ENCODE results near the gene LRP1B.

The LRP1B gene

DNA sequence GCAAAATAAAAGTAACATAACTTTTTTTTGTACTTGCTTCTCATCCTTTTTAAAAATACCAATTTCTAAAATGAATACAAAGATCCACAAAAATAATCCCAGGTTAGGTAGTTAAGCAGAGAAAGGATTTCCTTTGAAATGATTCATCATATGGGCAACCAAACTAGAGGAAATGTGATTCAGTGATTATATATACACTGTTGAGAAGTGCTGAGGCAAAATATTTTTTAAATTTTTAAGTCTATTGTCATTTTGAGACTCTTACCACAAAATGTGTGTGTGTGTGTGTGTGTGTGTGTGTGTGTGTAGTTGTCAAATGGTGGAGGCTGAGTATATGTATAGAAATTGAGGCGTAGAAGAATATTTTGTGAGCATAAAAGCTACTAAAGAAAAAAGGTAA is 1075.3 kb downstream of the LRP1B start:
- H3K4me3 ChIP-seq, result no peak overlapping the region
- no peak overlapping the region for H3K27ac ChIP-seq
- DNase-seq (ENCODE audit: low spot score), result no peak
- TF ChIP-seq, protein P1, sequence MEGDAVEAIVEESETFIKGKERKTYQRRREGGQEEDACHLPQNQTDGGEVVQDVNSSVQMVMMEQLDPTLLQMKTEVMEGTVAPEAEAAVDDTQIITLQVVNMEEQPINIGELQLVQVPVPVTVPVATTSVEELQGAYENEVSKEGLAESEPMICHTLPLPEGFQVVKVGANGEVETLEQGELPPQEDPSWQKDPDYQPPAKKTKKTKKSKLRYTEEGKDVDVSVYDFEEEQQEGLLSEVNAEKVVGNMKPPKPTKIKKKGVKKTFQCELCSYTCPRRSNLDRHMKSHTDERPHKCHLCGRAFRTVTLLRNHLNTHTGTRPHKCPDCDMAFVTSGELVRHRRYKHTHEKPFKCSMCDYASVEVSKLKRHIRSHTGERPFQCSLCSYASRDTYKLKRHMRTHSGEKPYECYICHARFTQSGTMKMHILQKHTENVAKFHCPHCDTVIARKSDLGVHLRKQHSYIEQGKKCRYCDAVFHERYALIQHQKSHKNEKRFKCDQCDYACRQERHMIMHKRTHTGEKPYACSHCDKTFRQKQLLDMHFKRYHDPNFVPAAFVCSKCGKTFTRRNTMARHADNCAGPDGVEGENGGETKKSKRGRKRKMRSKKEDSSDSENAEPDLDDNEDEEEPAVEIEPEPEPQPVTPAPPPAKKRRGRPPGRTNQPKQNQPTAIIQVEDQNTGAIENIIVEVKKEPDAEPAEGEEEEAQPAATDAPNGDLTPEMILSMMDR (IDR thresholded peaks at IDR 0.05), result no peak

DNA sequence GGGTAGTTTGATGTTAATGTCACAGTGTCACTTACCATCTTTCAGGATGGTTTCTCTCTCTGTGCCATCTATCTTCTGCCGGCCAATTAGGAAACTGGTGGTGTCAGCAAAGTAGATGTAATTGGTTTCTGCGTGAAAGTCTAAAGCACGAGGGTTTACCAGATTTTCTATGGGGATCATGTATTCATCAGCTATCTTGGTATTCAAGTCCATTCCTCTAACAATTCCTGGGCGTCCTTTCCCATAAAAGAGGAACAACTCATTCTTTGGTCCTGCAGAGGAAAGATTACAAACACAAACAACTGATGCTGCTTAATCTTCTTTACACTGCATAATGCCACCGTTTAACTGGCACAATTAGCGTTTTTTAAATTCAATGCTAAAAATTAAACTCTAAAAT is 1081.9 kb downstream of the LRP1B start:
- no peak for DNase-seq (ENCODE audit: low spot score)
- Histone ChIP-seq H3K4me3 (no peak overlapping the region), H3K27ac (no peak overlapping the region)
- TF ChIP-seq, protein P1 (IDR thresholded peaks at IDR 0.05), result no peak

GRCh38 chr2:141041281-141041680 is 1089.5 kb downstream of the LRP1B start:
- TF ChIP-seq, protein P1 (IDR thresholded peaks at IDR 0.05), result no peak
- H3K4me3 ChIP-seq, result no peak overlapping the region
- DNase-seq (ENCODE audit: low spot score), result no peak
- H3K27ac ChIP-seq, result no peak overlapping the region

DNA sequence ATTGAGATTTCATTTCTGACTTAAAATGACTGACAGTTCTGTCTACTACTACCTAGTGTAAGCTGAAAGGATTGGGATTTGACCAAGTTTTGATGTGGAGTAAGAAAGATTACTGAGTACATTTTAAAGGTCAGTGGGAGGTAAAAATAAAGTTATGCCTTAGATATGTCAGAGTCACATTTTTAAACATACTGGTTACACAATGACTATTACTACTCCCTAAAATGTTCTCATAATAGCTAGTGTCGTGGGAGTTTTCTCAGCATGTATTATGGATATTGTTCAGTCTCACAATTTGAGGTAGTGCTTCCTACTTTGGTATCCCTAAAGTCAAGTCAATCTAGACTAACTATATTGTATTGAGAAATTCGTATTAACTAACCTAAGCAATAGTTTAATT is 1092.5 kb downstream of the LRP1B start:
- H3K4me3 ChIP-seq, result no peak overlapping the region
- TF ChIP-seq, protein P1 (IDR thresholded peaks at IDR 0.05), result no peak
- no peak for DNase-seq (ENCODE audit: low spot score)
- H3K27ac ChIP-seq, result no peak overlapping the region

GRCh38 chr2:141037361-141037760 is 1093.5 kb downstream of the LRP1B start:
- no peak overlapping the region for H3K27ac ChIP-seq
- DNase-seq (ENCODE audit: low spot score), result no peak
- TF ChIP-seq, protein P1 (IDR thresholded peaks at IDR 0.05), result no peak
- H3K4me3 ChIP-seq, result no peak overlapping the region

DNA sequence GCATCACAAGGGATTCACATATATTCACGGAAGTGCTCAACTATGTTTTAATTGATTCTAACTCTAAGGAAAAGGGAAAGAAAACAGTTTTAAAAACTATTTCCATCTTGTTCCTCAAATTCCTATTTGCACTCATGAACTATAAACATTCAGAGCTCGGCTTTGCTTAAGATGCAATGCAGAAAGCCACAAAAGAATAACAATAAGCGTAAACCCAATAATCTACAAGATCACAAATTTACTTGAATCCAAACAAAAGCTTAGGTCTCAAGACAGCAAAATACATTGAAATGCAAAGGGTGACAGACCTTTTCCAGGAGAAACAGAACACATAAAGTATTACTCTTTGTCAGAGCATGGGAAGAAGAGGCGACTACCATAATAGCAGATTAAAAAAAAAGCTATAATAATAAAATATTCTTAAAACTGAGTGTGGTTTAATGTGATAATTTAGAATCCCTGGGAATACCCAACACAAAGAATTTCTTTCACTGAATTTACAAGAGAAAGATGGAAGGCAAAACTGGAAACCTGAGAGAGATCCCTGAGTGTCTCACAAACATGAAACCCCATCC is 1094.9 kb downstream of the LRP1B start:
- Histone ChIP-seq H3K27ac (no peak overlapping the region), H3K4me3 (no peak overlapping the region)
- TF ChIP-seq, protein P1 (IDR thresholded peaks at IDR 0.05), result no peak
- DNase-seq (ENCODE audit: low spot score), result no peak

GRCh38 chr2:141029428-141030078 is 1101.3 kb downstream of the LRP1B start:
- H3K27ac ChIP-seq, result no peak overlapping the region
- H3K4me3 ChIP-seq, result no peak overlapping the region
- TF ChIP-seq, protein P1 (IDR thresholded peaks at IDR 0.05), result no peak
- DNase-seq (ENCODE audit: low spot score), result no peak

Measured in coronary artery (tissue), 2 donors.